HG02852 (cell line): Measurements from ENCODE around the gene TSC22D1.
"Not testable (repeated sequence)": the region's sequence is repeated elsewhere in the genome, so short reads cannot be mapped to it uniquely, and the experiment has no call there.

ENCODE experiments used
- ATAC-seq: cut with Tn5 transposase; IDR thresholded peaks from one replicate; pipeline ENCODE4 v1.9.1; 2021; ENCODE audit warnings: mild to moderate bottlenecking, moderate library complexity; ENCODE audit not compliant: unreplicated experiment

Gene TSC22D1

GRCh38 chr13:44507639-44508038, 68.5 kb downstream of the TSC22D1 start:
- ATAC-seq, result no peak

DNA sequence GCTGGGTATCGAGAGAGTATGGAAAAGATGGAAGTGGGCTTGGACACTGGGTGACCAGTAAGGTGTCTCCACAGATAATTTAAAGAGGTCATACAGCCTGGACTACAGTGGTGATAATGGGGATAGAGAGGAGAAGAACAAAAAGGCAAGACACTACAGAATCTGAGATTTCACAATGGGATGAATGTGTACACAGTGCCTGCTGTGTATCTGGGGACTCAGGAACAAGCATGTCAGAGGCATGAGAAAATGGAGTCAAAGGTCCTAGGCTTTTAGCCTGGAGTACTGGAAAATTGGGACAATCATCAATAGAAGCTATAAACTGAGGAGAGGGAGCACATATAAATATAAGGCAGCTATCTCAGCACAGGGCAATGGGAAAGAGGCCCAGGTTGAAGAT, 69.4 kb downstream of the TSC22D1 start:
- no peak for ATAC-seq

DNA sequence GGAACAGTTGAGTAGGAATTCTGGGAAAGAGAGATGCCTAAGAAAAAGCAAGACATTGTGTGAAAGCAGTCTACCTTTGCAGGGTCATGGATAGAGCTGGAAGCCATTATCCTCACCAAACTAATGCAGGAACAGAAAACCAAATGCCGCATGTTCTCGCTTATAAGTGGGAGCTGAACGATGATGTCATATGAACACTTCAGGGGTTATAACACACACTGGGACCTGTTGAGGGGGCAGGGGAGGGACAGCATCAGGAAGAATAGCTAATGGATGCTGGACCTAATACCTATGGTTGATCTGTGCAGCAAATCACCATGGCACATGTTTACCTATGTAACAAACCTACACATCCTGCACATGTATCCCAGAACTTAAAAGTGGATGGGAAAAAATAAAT, 69.9 kb downstream of the TSC22D1 start:
- no peak for ATAC-seq

GRCh38 chr13:44504116-44504515, 72.0 kb downstream of the TSC22D1 start:
- no peak for ATAC-seq

DNA sequence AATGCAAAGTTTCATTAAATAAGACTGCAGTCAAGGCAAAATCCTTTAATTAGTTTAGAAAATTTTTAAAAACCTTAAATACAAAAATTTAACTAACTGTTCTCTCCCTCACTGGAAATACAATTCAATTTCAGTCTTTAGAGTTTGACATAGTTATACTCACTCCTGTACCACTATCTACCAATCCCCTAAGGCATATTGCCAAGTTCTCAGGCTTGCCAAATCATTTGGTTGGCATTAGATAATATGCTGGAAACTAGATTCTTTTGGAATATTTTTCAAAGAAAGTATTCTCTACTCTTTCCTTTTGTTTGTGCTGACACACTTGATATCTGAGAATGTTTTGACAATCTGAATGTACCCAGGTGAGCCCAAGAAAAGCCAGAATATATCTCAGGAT, 77.2 kb downstream of the TSC22D1 start:
- no peak for ATAC-seq

DNA sequence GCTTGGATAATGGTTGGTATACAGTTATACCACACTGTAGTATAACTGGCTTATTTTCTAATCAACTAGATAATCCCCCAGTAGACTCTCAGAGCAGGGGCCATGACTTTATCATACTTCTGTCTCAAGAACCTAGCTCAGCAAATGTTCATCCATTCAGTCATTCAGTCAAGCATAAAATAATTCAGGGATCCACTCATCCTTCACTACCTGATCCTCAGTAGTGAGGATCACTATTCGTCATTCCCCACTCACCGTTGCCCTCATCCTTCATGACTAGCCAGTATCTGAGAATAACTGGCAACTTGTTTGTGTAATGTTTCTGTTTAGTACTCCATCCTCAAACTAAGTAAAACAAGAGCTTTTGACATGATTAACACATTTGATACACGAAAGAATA, 77.6 kb downstream of the TSC22D1 start:
- ATAC-seq, result no peak

DNA sequence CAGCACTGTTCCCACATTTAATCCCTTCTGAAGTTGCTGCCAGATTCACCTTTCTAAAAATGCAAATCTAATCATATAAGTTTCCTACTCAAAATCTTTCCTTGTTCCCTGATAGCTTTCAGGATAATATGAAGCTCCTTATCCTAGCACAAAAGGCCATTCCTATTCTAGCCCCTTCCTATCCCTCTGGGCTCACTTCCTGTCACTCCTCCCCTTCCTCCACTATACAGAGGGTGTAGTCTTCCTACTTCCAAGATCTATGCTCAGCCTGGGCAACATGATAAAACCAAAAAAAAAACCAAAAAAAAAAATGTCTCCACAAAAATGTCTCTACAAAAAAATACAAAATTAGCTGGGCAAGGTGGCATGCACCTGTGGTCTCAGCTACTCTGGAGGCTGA, 78.3 kb downstream of the TSC22D1 start:
- ATAC-seq, result no peak

DNA sequence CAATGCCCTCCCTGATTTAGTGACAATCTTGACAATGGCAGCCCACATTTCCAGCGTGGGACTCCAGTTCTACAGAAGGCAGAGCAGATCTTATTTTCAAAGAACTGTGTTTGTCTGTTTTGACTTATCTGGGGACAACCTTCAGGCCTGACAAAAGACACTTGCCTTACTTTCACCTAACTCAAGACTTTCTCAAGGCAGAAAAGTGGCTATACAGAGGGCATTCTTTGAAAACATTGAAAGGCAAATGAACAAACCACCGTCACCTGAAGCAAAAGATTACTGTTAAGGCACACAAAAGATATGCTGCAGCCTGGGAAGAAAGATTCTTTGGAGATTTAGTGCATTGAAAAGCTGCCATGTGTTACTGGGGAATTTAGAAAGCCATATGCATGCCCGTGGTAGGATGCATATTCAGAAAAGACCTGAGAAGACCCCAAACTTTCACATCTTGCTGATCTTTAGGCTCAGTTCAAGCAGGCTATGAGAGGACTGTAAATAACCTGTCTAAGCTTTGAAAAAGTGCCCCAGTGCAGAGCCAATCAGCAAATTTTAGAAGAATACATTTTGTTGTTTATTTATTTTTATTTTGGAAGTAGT, 82.8 kb downstream of the TSC22D1 start:
- no peak for ATAC-seq

DNA sequence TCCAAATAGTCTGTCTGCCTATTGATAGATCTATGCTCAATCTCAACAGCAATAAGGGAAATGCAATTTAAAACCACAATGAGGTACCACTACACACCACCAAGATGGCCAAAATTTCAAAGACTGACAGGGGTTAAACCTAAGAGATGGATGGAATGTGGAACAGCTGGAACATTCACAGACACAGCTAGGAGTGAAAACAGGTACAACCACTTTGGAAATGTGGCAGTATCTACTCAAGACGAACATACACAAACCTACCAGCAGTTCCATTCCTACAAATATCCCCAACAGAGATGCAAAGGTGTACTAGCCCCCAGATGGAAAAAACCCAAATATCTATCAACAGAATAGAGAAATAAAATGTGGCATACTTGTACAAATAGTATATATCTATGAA, 86.4 kb downstream of the TSC22D1 start:
- no peak for ATAC-seq

GRCh38 chr13:44487989-44488388, 88.1 kb downstream of the TSC22D1 start:
- ATAC-seq, result no peak

- no peak for ATAC-seq
Observed at GRCh38 chr13:44484562-44485138, 91.5 kb downstream of the TSC22D1 start.

GRCh38 chr13:44474122-44474910, 101.8 kb downstream of the TSC22D1 start:
- no peak for ATAC-seq

GRCh38 chr13:44471686-44472085, 104.4 kb downstream of the TSC22D1 start:
- no peak for ATAC-seq

DNA sequence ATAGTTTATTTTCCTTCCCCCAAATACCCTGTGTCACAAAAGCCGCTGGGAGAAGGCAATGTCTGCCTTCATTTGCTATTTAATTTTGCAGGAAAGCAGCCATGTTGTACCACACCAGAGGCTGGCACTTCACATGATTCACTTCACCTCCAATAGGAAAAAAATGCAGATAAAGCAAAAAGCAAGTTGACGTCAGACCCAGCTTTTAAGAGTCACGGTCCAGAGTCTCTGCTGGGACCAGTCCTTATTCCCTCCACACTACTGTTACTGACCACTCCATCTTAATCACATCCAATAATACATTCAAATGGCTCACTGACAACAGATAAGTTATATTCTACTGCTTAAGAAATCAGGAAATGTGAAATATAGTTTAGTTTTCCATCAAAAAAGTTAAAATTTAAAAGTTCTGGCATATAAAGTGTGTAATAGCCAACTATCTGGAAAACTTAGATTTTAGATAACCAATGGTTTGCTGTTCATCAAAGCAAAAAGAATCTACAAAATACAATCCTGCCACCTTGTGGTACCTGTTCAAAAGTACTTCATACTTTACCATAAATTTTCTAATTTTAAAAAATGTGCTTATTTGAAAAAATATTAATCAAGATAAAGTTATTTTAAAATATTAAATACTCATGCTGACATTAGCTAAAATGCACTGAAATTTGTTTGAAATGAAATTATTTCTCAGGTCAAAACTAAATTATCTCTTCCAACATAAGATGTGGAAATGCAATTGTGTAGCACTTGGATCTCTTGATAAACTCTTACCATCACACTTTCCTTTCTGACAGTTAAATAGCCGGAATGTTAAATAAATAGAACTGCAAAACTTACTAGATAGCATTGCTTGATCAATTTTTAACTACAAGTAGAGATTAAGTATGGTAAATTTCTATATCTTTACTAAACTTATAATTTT, 105.2 kb downstream of the TSC22D1 start:
- no peak for ATAC-seq

GRCh38 chr13:44468874-44469273, 107.3 kb downstream of the TSC22D1 start:
- ATAC-seq, result no peak

GRCh38 chr13:44465318-44465717, 110.8 kb downstream of the TSC22D1 start:
- ATAC-seq, result no peak

GRCh38 chr13:44464471-44464870, 111.7 kb downstream of the TSC22D1 start:
- no peak for ATAC-seq

- no peak for ATAC-seq
Observed at GRCh38 chr13:44463759-44464158, 112.4 kb downstream of the TSC22D1 start.

GRCh38 chr13:44459674-44460073, 116.5 kb downstream of the TSC22D1 start:
- no peak for ATAC-seq

DNA sequence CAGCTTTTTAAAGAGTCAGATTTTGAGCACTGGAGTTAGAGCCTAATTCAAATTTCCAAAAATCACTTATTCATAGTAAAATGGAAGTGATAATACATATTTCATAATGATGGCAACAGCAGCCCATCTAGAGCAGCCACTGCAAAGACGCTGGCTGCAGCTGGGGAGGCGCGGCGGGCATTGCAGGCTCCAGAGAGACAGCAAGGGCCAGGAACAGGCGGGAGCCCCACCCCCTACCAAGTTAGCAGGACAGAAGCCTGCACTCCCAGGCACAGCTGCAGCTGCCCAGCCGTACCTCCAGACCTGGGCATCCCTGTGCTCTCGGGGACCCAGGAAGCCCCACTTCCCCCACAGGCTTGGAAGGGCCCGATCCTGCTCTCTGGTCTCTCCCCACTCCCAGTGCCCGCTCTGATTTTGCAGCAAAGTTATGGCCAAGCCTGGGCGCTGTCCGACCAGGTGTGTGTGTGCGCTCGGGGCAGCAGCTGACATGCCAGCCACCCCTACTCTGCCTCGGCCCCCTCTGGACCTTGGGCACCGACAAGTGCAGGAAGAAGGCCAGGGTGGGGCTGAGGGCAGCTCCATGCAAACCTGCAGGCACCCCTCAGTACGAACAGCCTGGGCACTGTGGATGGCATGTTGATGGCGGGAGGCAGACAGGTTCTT, 117.7 kb downstream of the TSC22D1 start:
- ATAC-seq, result no peak

DNA sequence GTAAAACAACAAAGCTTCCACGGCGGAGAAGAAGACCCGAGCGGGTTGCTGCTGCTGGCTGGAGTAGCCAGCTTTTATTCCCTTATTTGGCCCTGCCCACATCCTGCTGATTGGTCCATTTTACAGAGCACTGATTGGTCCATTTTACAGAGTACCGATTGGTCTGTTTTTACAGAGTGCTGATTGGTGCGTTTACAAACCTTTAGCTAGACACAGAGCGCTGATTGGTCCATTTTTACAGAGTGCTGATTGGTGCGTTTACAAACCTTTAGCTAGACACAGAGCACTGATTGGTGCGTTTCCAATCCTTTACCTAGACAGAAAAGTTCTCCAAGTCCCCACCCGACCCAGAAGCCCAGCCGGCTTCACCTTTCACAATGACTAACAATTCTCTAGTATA, 119.9 kb downstream of the TSC22D1 start:
- ATAC-seq, result not testable (repeated sequence)
